Suprapubic skin (tissue), 4 donors: ENCODE data around the gene IL32. TPM values are rescaled to one million over a fixed set of nuclear protein-coding genes. Genes with fewer than 3 reads are reported as not detected.

Experiments used
- DNase-seq, 2 donors: peaks; one replicate each; pipeline ENCODE4 v3.0.0-alpha.2; 2019; ENCODE audit warnings: low spot score in 2 of 2
- H3K27ac ChIP-seq: fragments of 200-600 bp; sonication (generic); one replicate; pipeline ENCODE4 v1.5.1; 2019
- H3K27me3 ChIP-seq: fragments of 200-600 bp; sonication (generic); one replicate; pipeline ENCODE4 v1.5.1; 2019
- H3K36me3 ChIP-seq: fragments of 200-600 bp; sonication (generic); one replicate; pipeline ENCODE4 v1.5.1; 2019
- H3K4me1 ChIP-seq: fragments of 200-600 bp; sonication (generic); one replicate; pipeline ENCODE4 v1.5.1; 2019
- H3K4me3 ChIP-seq: fragments of 200-600 bp; sonication (generic); one replicate; pipeline ENCODE4 v1.5.1; 2019; ENCODE audit warnings: mild to moderate bottlenecking
- H3K9me3 ChIP-seq: fragments of 200-600 bp; sonication (generic); one replicate; pipeline ENCODE4 v1.5.1; 2019
- EP300 ChIP-seq: sonication (generic); formaldehyde crosslinking; IDR thresholded peaks from one replicate; pipeline ENCODE4 v1.6.1; 2017; ENCODE audit warnings: antibody characterized with exemption
- POLR2A ChIP-seq, 2 donors: fragments of 450-650 bp; IDR thresholded peaks; one replicate each; pipeline ENCODE4 v1.6.1; 2017; ENCODE audit warnings: antibody characterized with exemption in 2 of 2, mild to moderate bottlenecking in 2 of 2, moderate library complexity in 2 of 2
- POLR2AphosphoS5 ChIP-seq, 3 donors: sonication (generic); formaldehyde crosslinking; IDR thresholded peaks; one replicate each; pipeline ENCODE4 v1.6.1; 2017; ENCODE audit warnings: antibody characterized with exemption in 3 of 3
- WGBS: methylation state at CpG from one replicate; pipeline ENCODE4 v1.1.5; 2018; 5-methylcytosine and 5-hydroxymethylcytosine counted together
- total RNA-seq, 4 donors: library from RNA; depleted of rRNA; stranded (reverse); fragments of >200 nt; gene quantifications; one replicate each; pipeline ENCODE4 v1.1.0, GENCODE V29; 2016
- TF ChIP-seq, protein P1 (sequence below), 2 donors: fragments of 200-600 bp in 1 of 2; fragments of 450-650 bp in 1 of 2; sonication (generic) in 1 of 2; IDR thresholded peaks; one replicate each; pipeline ENCODE4 v1.5.1; 2016 to 2019; ENCODE audit warnings: antibody characterized with exemption in 2 of 2, mild to moderate bottlenecking in 1 of 2, moderate library complexity in 1 of 2

Gene IL32
- total RNA-seq, 4 donors from 2014 or later, result 2.6 to 11.9 (median 6.1) TPM

DNA sequence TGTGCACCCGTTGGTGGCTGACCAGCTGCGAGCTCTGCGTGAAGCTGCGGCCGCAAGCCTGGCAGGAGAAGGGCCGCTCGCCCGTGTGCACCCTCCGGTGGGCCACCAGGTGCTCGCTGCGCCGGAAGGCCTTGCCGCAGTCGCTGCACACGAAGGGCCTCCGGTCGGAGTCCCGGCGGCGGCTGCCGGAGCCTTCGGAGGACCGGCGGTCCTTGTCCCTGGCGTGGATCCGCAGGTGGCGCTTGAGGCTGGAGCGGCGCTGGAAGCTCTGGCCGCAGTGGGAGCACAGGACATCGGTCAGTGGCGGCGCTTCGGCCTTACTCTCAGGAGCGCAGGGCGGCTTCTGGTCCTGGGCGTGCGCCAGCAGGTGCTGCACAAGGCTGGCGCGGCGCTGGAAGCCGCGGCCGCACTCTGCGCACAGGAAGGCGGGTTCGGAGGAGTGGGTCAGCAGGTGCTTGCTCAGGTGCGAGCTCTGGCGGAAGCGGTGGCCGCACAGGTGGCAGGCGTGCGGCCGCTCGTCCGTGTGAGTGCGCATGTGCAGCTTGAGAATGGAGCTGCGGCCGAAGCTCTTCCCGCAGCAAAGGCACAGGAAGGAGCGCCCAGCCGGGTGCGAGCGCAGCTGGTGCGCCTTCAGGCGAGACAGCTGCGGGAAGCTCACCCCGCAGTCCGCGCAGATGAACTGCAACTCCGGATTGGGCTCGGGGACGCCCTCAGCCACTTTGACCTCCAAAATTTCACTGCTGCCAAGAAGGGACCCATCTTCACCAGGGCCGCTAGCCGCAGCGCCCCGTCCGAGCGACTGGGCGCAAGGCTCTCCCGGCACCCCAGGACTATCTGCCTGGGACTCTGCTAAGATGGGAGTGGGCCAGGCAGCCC is 24.5 kb downstream of the IL32 start:
- H3K27me3 ChIP-seq, result peaks cover 21% of the 10 kb centered on the region
- H3K4me3 ChIP-seq, result no peak overlapping the region
- H3K36me3 ChIP-seq, result no peaks in the 10 kb centered on the region
- TF ChIP-seq, protein P1, sequence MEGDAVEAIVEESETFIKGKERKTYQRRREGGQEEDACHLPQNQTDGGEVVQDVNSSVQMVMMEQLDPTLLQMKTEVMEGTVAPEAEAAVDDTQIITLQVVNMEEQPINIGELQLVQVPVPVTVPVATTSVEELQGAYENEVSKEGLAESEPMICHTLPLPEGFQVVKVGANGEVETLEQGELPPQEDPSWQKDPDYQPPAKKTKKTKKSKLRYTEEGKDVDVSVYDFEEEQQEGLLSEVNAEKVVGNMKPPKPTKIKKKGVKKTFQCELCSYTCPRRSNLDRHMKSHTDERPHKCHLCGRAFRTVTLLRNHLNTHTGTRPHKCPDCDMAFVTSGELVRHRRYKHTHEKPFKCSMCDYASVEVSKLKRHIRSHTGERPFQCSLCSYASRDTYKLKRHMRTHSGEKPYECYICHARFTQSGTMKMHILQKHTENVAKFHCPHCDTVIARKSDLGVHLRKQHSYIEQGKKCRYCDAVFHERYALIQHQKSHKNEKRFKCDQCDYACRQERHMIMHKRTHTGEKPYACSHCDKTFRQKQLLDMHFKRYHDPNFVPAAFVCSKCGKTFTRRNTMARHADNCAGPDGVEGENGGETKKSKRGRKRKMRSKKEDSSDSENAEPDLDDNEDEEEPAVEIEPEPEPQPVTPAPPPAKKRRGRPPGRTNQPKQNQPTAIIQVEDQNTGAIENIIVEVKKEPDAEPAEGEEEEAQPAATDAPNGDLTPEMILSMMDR (IDR thresholded peaks at IDR 0.05), result no peak
- no peak for TF ChIP-seq POLR2AphosphoS5 (IDR thresholded peaks at IDR 0.05)
- no peak for TF ChIP-seq EP300
- TF ChIP-seq POLR2A (IDR thresholded peaks at IDR 0.05), result no peak
- WGBS, result 97% methylated on average over 48 of the region's 81 CpGs
- H3K9me3 ChIP-seq, result no peaks in the 10 kb centered on the region
- H3K27ac ChIP-seq, result no peak overlapping the region
- DNase-seq, result no peak
- H3K4me1 ChIP-seq, result peaks cover 11% of the 10 kb centered on the region

DNA sequence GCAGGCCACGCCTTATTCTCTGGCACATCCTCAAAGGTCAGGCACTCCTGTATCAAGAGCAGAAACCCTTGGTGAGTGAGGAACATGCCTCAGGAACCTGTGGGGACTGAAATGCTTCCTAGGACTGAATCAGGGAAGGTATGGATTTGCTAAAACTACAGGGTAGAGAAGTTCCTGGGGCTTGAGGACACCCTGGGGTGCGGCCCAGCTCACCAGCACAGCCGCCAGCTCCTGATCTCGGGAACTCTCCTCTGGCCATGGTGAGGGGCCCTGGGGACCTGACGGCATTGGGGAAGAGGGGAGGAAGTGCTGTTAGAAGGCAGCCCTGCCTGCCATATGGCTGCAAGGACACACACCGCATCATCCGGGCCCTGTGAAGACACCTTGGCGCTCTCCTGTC is 26.1 kb downstream of the IL32 start:
- TF ChIP-seq, protein P1 (IDR thresholded peaks at IDR 0.05), result no peak
- TF ChIP-seq POLR2AphosphoS5 (IDR thresholded peaks at IDR 0.05) (no peak), POLR2A (IDR thresholded peaks at IDR 0.05) (no peak), EP300 (no peak)
- Histone ChIP-seq H3K27me3 (peaks cover 21% of the 10 kb centered on the region), H3K4me3 (no peak overlapping the region), H3K36me3 (no peaks in the 10 kb centered on the region), H3K27ac (no peak overlapping the region), H3K9me3 (no peaks in the 10 kb centered on the region), H3K4me1 (peaks cover 13% of the 10 kb centered on the region)
- no peak for DNase-seq
- 73% methylated on average over 6 of the region's 8 CpGs for WGBS

DNA sequence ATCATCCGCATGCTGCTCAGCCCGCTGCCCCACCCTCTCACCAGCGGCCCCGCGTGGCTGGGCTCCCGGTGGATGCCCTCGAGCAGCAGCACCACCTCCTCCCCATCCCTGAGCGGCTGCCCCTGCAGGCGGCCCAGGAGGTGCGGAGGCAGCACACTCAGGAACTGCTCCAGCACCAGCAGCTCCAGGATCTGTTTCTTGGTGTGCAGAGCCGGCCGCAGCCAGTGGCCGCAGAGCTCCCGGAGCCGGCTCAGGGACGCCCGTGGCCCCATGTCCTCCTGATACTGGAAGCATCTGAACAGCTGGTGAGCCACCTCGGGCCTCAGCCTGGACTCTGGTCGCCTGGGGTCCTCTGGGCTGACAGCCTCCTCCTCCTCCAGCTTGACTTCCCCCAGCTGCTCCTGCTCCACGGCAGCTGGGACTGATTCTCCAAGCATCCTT is 27.1 kb downstream of the IL32 start:
- no peaks in the 10 kb centered on the region for H3K36me3 ChIP-seq
- peaks cover 21% of the 10 kb centered on the region for H3K27me3 ChIP-seq
- no peak for TF ChIP-seq POLR2AphosphoS5 (IDR thresholded peaks at IDR 0.05)
- TF ChIP-seq EP300, result no peak
- no peak for TF ChIP-seq POLR2A (IDR thresholded peaks at IDR 0.05)
- TF ChIP-seq, protein P1 (IDR thresholded peaks at IDR 0.05), result no peak
- no peaks in the 10 kb centered on the region for H3K9me3 ChIP-seq
- H3K4me1 ChIP-seq, result peaks cover 7% of the 10 kb centered on the region
- DNase-seq, result no peak
- no peak overlapping the region for H3K4me3 ChIP-seq
- 65% methylated on average over 14 of the region's 20 CpGs for WGBS
- H3K27ac ChIP-seq, result no peak overlapping the region

DNA sequence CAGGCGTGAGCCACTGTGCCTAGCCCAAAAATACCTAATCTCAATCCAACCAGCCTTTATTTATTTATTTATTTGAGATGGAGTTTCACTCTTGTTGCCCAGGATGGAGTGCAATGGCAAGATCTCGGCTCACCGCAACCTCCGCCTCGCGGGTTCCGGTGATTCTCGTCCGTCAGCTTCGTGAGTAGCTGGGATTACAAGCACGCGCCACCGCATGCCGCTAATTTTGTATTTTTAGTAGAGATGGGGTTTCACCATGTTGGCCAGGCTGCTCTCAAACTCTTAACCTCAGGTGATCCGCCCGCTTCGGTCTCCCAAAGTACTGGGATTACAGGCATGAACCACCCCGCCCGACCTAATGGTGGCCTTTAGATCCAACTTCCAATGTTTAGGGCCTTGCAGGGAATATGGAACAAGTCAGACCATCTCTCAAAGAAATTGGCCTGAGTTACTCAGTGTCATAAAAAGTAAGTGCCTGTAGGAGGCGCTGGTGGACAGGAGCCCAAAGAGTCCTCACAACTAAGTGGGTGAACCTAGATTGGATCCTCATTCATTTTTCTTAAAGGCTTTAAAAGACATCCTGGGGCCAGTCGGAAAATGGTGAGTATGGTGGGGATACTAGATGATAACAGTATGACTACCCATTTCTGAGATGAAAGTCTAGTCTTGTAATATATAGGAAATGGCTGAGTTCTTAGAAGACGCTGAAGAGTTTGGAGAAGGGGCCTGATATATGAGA is 29.0 kb downstream of the IL32 start:
- WGBS, result 93% methylated on average over 22 of the region's 22 CpGs
- no peak overlapping the region for H3K27ac ChIP-seq
- no peak for DNase-seq
- H3K4me3 ChIP-seq, result no peak overlapping the region
- no peaks in the 10 kb centered on the region for H3K36me3 ChIP-seq
- H3K9me3 ChIP-seq, result no peaks in the 10 kb centered on the region
- peaks cover 3% of the 10 kb centered on the region for H3K4me1 ChIP-seq
- TF ChIP-seq POLR2AphosphoS5 (IDR thresholded peaks at IDR 0.05) (no peak), EP300 (no peak)
- TF ChIP-seq, protein P1 (IDR thresholded peaks at IDR 0.05), result peak in 1 of 2 donors; percentile 36
- peaks cover 21% of the 10 kb centered on the region for H3K27me3 ChIP-seq

DNA sequence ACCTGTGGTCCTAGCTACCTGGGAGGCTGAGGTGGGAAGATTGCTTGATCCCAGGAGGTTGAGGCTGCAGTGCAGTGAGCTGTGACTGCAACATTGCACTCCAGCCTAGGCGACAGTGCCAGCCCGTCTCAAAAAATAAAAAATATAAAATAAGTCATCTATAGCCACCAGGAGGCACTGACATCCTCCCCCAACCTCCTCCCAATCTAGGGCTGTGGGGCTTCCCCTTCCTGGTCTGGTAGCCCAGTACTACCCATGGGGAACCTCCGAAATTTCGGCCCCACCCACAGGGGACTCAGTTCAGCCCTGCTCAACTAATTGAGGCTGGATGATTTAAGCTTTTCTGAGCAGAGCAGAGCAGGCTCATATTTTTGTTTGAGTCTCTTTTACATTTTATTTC is 30.4 kb downstream of the IL32 start:
- H3K27me3 ChIP-seq, result peaks cover 18% of the 10 kb centered on the region
- no peaks in the 10 kb centered on the region for H3K36me3 ChIP-seq
- TF ChIP-seq, protein P1 (IDR thresholded peaks at IDR 0.05), result no peak
- TF ChIP-seq POLR2A (IDR thresholded peaks at IDR 0.05) (no peak), EP300 (no peak), POLR2AphosphoS5 (IDR thresholded peaks at IDR 0.05) (no peak)
- WGBS, result 8% methylated on average over 4 of the region's 4 CpGs
- no peak for DNase-seq
- no peak overlapping the region for H3K27ac ChIP-seq
- no peak overlapping the region for H3K4me3 ChIP-seq
- H3K9me3 ChIP-seq, result no peaks in the 10 kb centered on the region
- H3K4me1 ChIP-seq, result peaks cover 14% of the 10 kb centered on the region
